RWPE1 (cell line): ENCODE measurements around the gene SRSF4.
A peak's percentile ranks its signal among the peaks of the same experiment; 100 is the strongest.

Experiments used
- CTCF ChIA-PET: fragments of 350-600 bp; sonication (Branson Sonifier 250); formaldehyde crosslinking; extraction: SDS; loops from one replicate; lab custom pipeline; 2021; lab: Yijun Ruan, JAX
- POLR2A ChIA-PET: fragments of 400-600 bp; formaldehyde crosslinking; extraction: SDS; loops from one replicate; lab custom pipeline; 2020; ENCODE audit warnings: antibody characterized with exemption; ENCODE audit not compliant: low non-redundant PET; lab: Yijun Ruan, JAX
- DNase-seq: peaks from one replicate; pipeline ENCODE4 v3.0.0; 2012; ENCODE audit warnings: low spot score
- H3K27ac ChIP-seq: fragments of 450-650 bp; 2 replicates; pipeline ENCODE4 v1.5.1; 2017
- TF ChIP-seq, protein P1 (sequence below): fragments of 450-650 bp; conservative IDR thresholded peaks from 2 replicates; pipeline ENCODE4 v1.5.1; 2017; ENCODE audit warnings: low read depth, mild to moderate bottlenecking

The SRSF4 gene

DNA sequence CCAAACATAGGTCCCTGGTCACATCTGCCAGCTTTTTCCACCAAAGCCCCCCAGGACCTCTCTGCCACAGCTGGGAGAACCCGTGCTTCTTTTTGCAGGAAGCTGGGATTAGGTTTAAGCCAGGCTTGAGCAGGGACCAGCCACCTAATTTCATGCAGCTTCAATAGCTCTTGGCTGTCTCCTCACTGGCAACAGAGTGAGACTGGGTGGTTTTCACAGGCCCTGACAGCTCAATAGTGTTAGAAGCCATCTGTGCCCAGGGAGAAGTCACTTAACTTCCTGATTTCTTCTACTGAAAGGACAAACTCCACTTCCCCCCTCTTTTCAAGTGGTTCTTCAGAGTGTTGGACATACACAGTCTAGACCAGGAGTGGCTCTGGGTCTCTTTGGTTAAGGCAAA lies 20.4 kb upstream of the SRSF4 start:
- no peak for DNase-seq
- TF ChIP-seq, protein P1, sequence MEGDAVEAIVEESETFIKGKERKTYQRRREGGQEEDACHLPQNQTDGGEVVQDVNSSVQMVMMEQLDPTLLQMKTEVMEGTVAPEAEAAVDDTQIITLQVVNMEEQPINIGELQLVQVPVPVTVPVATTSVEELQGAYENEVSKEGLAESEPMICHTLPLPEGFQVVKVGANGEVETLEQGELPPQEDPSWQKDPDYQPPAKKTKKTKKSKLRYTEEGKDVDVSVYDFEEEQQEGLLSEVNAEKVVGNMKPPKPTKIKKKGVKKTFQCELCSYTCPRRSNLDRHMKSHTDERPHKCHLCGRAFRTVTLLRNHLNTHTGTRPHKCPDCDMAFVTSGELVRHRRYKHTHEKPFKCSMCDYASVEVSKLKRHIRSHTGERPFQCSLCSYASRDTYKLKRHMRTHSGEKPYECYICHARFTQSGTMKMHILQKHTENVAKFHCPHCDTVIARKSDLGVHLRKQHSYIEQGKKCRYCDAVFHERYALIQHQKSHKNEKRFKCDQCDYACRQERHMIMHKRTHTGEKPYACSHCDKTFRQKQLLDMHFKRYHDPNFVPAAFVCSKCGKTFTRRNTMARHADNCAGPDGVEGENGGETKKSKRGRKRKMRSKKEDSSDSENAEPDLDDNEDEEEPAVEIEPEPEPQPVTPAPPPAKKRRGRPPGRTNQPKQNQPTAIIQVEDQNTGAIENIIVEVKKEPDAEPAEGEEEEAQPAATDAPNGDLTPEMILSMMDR: no peak
- POLR2A ChIA-PET: interaction anchor here (1.3 kb wide), 1 partner anchor 20 kb away, joined by 7 read pairs; the partner anchor contains the start of gene SRSF4
- CTCF ChIA-PET: interaction anchor here (0.7 to 2.4 kb wide), 5 partner anchors 8 to 320 kb away, joined by 3 to 21 read pairs (median 5); partner anchors contain the start of gene SRSF4
- peak overlapping the region; percentile 52 for H3K27ac ChIP-seq

DNA sequence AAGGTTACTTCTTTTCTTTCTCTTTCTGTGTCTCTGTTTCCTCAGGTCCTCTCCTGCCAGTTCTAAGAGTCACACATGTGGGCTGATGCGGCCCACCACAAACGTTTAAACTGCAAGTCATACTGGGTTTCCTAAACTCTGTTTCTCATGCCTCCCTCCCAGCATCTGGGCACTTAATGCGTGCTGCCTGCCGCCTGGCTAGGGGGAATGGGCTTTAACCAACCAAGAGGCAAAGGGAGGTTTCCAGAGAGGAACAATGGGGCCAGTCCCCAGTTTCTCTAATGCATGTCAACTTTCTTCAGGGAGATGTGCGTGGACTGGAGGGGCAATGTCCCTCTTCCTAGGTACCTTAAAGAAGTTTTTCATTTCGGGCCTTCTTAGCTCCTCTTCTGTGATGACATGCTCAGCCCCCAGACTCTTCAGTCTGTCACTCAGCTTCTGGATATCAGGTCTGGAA lies 19.9 kb upstream of the SRSF4 start:
- ChIA-PET POLR2A (no interaction called here), CTCF (interaction anchor here (2.1 to 2.4 kb wide), 2 partner anchors 20 to 320 kb away, joined by 9 to 21 read pairs; partner anchors contain the start of gene SRSF4)
- TF ChIP-seq, protein P1: no peak
- peak overlapping the region; percentile 52 for H3K27ac ChIP-seq
- no peak for DNase-seq

DNA sequence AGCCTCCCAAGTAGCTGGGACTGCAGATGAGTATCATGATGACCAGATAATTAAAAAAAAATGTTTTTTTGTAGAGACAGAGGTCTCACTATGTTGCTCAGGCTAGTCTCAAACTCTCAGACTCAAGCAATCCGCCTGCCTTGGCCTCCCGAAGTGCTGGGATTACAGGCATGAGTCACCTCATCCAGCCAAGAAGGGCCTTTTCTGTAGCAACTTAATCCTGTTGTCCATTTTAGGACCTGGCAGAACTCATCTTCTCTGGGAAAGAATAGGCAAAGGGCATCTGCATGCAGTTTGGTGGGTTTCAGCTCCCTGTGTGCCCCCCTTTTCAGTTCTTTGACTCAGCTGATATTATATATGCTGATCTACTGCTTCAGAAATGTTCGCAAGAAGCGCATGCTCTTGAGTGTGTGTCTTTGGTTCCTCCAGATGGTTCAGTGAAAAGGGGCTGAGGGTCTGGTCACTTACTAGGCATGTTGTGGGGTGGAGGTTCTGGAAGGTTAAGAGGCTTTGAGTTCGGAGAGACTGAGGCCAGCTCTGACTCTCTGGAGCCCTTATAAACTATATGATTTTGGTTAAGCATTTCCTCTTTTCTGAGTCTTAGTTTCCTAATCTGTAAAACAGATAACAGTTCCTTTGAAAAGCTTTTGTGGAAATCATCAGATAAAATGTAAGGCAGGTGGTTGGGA lies 19.4 kb upstream of the SRSF4 start:
- CTCF ChIA-PET: interaction anchor here (2.1 kb wide), 1 partner anchor 19 kb away, joined by 9 read pairs; the partner anchor contains the start of gene SRSF4
- TF ChIP-seq, protein P1: no peak
- no peak overlapping the region for H3K27ac ChIP-seq
- DNase-seq: no peak
- POLR2A ChIA-PET: no interaction called here

DNA sequence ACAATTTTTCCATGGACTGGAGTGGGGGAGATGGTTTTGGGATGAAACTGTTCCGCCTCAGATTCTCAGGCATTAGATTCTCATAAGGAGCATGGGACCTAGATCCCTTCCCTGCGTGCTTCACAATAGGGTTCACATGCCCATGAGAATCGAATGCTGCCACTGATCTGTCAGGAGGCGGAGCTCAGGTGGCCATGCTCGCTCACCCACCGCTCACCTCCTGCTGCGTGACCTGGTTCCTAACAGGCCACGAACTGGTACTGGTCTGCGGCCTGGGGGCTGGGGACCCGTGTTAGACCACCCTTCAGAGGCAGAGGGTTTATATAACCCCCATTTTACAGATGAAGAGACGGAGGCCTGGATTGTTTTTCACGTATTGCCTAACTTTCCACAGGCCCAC lies 16.3 kb upstream of the SRSF4 start:
- POLR2A ChIA-PET: interaction anchor here (0.7 kb wide), 1 partner anchor 16 kb away, joined by 3 read pairs; no protein-coding TSS in a partner anchor
- TF ChIP-seq, protein P1: no peak
- CTCF ChIA-PET: interaction anchor here (1.1 to 1.8 kb wide), 4 partner anchors 16 to 316 kb away, joined by 3 to 13 read pairs (median 6); partner anchors contain the start of gene SRSF4

DNA sequence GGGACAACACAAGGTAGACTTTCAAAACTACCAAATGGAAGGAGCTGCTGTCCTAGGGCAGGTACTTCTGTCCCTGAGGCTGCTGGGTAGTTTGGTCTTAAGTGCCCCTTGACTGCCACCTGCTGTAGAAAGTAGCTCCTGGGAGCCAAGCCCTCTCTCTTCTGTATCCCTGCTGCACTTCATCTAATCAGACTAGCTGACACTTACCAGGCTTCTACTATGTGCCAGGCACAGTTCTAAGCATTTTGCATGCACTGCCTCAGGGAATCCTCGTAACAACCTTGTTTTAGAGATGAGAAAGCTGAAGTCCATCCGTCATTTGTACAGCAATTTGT lies 15.9 kb upstream of the SRSF4 start:
- TF ChIP-seq, protein P1: no peak
- DNase-seq: no peak
- H3K27ac ChIP-seq: no peak overlapping the region
- POLR2A ChIA-PET: interaction anchor here (0.7 kb wide), 1 partner anchor 15 kb away, joined by 3 read pairs; no protein-coding TSS in a partner anchor
- CTCF ChIA-PET: interaction anchor here (0.5 to 1.8 kb wide), 7 partner anchors 16 to 319 kb away, joined by 3 to 13 read pairs (median 5); partner anchors contain the start of gene SRSF4

More for the DNA sequence above, 16.3 kb upstream of the SRSF4 start:
- no peak overlapping the region for H3K27ac ChIP-seq
- DNase-seq: no peak

DNA sequence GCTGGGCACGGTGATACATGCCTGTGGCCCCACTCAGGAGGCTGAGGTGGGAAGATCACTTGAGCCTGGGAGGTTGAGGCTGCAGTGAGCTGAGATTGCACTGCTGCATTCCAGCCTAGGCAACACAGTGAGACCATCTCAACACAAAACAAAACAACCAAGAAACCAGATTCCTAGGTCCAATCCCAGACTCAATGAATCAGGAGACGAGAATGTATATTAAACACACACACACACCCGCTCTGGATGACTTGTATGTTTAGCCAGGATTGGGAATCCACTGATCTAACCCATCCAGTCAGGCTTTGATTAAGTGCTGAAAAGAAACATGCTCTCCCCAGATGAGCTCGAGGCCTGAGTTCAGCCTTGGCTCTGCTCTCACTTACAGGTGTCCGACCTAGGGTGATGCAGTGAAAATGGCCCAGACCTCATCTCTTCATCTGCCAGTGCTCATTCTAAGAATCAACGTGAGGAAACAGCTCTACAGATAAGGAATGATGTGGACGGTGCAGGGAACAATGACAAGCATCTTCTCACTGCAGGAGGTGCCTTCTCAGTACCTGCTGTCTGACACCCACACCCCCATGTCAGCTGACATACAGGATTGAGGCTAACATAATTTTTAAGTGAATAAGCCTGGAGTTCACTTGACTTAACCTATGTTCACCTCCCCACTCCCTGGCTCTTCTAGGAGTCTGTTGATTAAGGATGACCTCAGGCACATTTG lies 15.3 kb upstream of the SRSF4 start:
- no peak for DNase-seq
- peak overlapping the region; percentile 52 for H3K27ac ChIP-seq
- POLR2A ChIA-PET: interaction anchor here (0.7 kb wide), 1 partner anchor 15 kb away, joined by 3 read pairs; no protein-coding TSS in a partner anchor
- TF ChIP-seq, protein P1: no peak
- CTCF ChIA-PET: interaction anchor here (0.5 to 1.8 kb wide), 7 partner anchors 15 to 319 kb away, joined by 3 to 13 read pairs (median 5); partner anchors contain the start of gene SRSF4
